HG02759 (cell line): ENCODE measurements around the gene LRPPRC.
"Not testable (repeated sequence)": the region's sequence is repeated elsewhere in the genome, so short reads cannot be mapped to it uniquely, and the experiment has no call there.

Experiments
- ATAC-seq: cut with Tn5 transposase; IDR thresholded peaks from one replicate; pipeline ENCODE4 v1.9.1; 2021; ENCODE audit warnings: mild to moderate bottlenecking, moderate library complexity; ENCODE audit not compliant: unreplicated experiment

Gene LRPPRC

DNA sequence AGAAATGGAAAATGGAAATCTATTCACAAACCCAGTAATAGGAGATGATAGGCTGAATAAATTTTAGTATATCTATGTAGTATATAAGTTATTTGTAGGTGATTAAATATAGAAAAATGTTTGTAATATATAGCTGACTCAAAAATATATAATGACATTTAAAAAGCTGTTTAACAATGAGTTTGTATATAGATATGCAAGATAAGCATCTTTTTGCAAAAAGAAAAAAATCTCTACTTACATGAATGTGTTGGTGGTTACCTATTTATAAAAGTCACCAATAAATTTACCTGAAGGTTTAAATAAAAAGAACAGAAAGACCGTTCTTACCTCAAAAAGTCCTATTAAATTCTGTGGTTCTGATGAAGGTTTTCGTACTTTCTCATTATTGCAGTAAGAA lies 71.3 kb downstream of the LRPPRC start:
- no peak for ATAC-seq

DNA sequence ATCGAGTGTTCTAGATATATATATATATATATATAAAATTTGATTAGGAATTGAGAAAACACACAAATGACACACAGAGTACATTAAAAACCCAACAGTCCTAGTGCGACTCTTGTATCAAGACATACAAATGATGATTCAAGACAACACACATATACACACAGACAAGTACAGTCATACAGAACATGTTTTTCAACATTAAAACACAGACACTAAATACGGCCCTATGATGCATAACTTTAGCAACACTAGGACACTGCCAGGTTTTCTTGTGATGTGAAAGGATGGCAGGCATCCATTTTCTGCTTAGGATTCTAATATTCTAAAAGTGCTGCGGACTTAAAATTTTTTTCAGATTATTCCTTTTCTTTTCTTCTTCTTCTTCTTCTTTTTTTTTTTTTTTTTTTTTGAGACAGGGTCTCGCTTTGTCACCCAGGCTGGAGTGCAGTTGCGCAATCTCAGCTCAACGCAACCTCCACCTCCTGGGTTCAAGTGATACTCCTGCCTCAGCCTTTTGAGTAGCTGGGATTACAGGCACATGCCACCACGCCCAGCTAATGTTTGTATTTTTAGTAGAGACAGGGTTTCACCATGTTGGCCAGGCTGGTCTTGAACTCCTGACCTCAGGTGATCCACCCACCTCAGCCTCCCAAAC lies 84.5 kb downstream of the LRPPRC start:
- ATAC-seq: not testable (repeated sequence)

GRCh38 chr2:43906448-43907109 lies 89.2 kb downstream of the LRPPRC start:
- ATAC-seq: no peak

- no peak for ATAC-seq
Observed at GRCh38 chr2:43905871-43906270, 89.9 kb downstream of the LRPPRC start.

GRCh38 chr2:43905371-43905803 lies 90.4 kb downstream of the LRPPRC start:
- ATAC-seq: no peak

- ATAC-seq: no peak
Observed at GRCh38 chr2:43899589-43899988, 96.2 kb downstream of the LRPPRC start.

GRCh38 chr2:43898838-43899346 lies 96.9 kb downstream of the LRPPRC start:
- no peak for ATAC-seq

DNA sequence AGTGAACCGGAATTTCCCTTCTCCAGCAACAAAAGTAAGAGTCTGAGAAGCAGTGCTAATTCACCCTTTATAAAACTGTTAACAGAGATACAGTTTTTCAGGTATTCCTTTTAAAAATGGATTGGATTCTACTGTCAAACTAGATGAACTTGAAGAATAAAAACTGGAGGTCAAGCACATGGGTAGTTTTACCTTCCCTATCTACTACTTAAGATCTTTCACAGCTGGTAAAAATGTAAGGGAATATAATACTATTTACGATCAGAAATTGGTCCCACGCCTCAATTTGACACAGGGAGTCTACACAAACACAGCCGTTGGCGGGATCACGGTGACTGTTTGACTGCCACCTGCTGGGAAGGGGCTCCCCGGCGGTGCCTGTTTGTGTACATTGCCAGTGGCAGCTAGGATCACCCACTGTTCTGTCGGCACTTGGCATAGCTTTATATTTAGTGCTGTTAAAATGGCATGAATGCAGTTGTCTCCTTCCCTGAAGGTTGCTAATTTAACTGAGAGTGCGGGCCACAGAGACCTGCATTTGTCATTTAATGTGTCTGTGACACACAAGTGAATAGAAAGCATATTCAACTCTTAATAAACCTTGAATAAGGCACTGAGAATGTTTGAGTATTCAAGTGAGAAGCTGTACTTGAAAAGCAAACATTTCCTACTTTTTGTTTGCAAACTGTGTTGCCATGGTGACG lies 97.5 kb downstream of the LRPPRC start:
- no peak for ATAC-seq

DNA sequence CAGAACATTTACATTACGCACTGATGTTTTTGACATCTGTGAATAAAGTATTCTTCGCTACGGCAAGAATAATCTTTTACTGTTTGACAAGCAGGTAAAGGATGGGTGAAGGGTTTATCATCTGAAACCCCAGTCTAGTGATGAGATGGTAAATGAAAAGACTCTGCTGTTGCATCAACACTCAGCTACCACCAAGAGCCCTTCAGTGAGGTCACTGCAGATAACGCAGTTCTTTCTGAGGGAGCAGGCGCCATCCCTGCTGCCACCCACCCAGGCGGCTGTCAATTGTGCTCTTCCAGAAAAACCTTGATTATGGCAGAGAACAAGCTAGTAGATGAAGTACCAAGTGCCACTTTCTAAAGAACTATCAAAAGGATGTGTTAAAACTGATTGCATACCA lies 98.3 kb downstream of the LRPPRC start:
- ATAC-seq: no peak

DNA sequence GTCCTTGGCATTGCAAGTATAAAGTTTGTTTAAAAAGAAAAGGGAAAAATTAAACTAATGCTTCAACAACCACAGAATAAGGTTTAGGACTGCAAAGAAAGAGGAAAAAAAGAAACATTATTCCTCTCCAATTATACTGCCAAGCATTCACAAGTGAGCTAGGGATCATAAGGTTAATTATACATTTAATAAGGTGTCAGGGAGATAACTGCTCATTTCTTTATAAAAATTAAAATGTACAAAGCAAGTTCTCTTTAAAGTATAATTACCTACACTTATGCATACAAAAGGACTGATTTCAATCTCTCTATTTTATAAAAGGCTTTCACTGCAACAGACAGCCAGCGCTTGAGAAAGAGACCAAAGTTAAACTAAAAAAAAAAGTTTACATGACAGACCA lies 98.9 kb downstream of the LRPPRC start:
- ATAC-seq: no peak

DNA sequence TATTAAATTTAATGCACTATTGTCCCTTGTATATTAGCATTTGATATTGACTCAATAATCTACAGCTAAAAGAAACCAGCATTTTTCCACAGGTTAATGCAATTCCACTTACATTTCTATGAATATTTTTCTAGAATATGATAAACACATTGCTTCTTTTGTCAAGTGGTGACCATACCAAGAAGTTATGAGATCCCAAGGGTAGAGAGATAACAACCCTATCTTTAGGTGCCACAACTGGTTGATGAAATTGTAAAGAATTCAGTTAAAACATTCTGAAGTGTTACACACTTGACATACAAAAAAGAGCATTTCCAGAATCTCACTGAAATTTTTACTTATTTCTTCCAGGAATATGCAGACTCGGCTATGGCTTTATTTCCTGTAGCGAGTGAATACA lies 101.0 kb downstream of the LRPPRC start:
- ATAC-seq: no peak

- no peak for ATAC-seq
Observed at GRCh38 chr2:43890855-43891254, 104.9 kb downstream of the LRPPRC start.

- ATAC-seq: no peak
Observed at GRCh38 chr2:43889416-43889815, 106.4 kb downstream of the LRPPRC start.

DNA sequence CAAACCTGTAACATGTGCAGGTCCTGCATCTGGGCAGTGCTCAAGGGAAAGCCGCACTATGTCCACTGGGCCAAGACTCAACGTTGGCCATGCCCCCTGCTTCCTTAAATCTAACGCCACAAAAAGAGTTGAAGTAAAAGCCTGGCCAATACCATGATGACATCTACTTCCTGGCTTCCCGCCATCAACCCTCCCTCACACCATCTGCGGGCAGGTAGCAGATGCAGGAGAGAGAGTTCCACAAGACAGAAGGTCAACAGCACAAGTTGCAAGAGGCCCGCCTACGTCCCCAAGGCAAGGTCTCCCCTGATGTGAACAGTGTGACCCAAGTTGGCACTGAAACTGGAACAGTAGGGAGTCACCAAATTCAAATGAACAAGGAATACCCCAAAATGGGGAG lies 108.6 kb downstream of the LRPPRC start:
- ATAC-seq: no peak

DNA sequence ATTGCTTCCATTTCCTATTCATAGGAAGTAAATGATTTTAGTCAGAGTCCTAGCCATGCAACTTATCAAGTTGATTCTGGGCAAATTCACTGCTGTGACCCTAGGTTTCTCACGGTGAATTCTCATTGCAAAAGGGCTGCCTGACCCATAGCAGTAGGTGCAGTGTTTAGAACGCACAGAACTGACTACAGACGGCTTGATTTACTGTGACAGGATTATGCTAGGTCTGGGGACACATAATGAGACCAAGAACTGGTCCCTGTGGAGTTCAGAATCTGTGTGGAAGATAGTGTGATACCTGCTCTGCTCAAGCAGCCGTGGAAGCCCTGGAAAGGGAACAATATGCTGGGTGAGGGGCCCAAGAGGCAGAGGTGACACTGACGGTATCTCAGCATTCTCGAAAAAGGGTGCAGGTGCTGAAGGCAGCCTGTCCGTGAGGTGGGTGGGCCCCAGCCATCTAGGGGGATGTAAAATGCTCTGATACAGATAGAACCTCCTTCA lies 110.6 kb downstream of the LRPPRC start:
- no peak for ATAC-seq

DNA sequence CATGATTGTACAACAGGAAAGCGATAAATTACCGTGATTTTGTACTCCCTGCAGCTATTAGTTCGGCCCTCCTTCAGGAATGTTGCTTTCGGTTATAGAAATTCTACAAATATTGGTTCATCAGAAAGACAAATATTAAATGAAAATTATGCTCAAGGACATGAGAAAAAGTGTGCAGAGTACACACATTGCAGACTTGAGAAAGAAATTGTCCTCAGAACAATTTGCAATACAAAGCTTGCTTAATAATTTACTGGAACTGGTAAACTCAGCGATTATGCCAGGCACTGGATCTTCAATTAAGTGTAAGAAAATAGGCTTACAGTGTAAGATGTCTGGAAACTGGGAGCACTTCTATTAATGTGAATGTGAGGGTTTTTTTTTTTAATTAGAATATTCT lies 111.1 kb downstream of the LRPPRC start:
- ATAC-seq: no peak

GRCh38 chr2:43882312-43882711 lies 113.5 kb downstream of the LRPPRC start:
- no peak for ATAC-seq

DNA sequence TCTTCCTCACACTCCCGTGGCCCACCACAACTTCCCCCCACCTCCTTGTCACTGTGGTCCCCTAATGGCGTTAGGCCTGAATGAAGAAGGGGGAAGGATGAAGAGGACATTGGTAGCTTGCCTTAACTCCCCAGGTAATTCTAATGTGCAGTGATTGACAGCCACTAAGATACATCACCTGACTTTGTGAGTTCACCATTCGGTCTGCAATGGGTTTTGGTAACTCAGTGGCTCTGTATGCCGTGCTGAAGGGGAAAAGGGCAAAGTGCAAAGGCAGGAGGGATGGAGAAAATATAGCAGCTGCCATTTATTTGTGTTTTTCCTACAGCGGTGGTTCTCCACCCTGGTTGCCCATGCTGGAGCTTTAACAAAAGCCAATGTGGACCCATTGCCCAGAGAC lies 114.8 kb downstream of the LRPPRC start:
- no peak for ATAC-seq

GRCh38 chr2:43880471-43880870 lies 115.3 kb downstream of the LRPPRC start:
- no peak for ATAC-seq

GRCh38 chr2:43879261-43879660 lies 116.5 kb downstream of the LRPPRC start:
- no peak for ATAC-seq

- ATAC-seq: no peak
Observed at GRCh38 chr2:43877782-43878464, 117.9 kb downstream of the LRPPRC start.
